GM21367 (cell line): ENCODE measurements around the gene SETD6.
"Not testable (repeated sequence)": the region's sequence is repeated elsewhere in the genome, so short reads cannot be mapped to it uniquely, and the experiment has no call there.

Experiments
- ATAC-seq: cut with Tn5 transposase; IDR thresholded peaks from one replicate; pipeline ENCODE4 v1.9.1; 2021; ENCODE audit not compliant: unreplicated experiment

Gene SETD6

DNA sequence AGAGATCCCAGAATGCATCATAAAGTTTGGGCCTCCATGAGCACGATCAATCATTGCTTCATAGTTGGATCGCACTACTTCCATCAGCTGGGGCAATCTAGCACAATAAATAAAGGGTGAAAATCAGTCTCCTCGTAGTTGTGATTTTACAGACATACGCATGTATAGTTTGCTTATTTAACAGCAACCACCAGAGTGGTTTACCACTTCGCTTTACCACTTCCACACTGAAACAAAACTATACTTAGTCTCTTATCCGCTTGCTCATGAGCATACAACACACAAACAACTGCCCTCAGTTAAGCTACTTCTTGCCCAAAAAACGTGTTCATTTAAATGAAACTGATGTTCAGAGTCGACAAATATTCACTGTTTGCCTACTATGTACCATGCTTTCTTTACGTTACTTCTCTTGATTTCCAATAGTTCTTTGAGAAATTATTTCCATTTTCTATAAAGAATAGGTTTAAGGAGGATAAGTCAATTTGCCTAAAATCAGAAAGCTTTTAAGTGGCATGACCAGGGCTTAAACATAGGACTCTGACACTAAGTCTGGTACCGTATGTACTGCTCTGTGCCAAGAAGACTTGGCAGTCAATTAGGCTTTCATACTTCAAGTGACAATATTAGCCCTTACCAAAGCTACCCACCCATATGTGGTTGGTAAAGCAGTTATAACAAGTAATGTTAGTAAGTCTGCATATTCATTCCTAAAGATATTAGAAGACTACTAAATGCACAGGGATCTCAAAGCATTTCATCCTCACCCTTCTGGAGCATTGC is 22.0 kb downstream of the SETD6 start:
- ATAC-seq: no peak

DNA sequence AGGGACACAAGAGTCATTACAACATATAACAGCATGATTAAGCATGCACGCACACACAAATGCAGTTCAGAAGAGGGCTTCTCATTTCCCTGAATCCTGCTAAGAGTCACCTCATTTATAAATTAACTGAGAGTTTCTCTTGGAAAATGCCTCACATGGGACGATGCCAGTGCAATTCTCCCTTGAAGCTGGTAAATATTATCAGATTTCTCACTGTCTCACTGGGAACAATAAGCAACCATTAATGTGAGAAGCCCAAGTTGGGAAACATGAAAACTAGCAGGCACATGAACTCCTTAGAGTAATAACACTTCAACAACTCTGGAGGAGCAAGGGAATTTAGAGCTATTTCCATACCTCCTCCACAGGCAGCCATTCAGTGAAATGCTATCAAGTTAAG is 26.4 kb downstream of the SETD6 start:
- ATAC-seq: no peak

DNA sequence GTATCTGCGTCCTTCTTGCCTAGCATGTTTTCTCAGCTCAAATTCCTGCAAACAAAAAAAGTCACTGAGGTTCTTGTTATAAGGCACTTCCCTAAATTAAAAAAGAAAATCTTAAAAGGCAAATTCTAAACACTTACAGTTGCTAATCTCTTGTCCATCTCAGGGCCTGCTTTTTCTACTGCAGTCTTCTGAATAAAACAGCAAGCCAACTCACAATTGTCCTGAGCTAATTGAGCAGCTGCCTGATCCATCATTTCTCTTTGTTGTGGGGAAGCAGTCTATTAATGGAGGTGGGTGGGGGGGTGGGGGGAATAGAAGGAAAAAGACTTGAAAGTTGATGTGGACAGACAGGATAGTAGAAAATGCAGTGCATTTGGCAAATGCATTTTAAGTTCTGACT is 27.0 kb downstream of the SETD6 start:
- ATAC-seq: no peak

DNA sequence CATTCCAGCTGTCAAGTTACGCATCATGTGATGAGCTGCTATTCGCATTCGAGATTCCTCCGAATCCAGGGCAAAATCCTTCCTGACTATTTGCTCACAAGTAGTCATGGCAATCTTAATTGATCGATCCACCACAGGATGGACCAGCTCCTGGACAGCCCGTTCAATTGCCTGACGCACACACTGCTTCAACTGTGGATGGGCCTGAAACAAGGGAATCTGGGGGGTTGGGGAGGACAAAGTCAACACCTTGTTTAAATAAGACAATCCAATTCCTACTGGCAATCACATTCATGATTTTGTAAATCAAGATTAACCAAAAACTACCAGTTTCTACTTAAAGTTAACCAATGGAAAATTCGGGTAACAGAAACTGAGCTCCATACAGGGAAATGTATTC is 28.4 kb downstream of the SETD6 start:
- no peak for ATAC-seq

DNA sequence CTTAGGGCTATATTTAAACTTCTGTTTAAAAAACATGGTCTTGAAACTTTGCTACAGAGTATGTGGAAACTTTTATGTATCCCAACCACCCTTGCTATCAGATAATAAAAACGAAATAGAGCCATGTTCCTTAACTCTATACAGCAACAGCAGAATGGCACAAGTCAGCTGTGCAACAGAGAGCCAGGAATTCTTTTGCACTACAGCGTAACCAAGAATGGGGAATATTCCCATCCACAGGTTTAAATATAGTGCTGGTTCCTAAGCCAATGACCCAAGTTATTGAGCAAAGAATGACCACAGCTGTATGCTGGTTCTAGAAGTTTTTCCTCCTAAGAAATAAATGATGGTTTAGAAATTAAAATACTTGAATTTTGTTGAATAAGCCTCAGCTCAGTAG is 33.1 kb downstream of the SETD6 start:
- ATAC-seq: no peak

DNA sequence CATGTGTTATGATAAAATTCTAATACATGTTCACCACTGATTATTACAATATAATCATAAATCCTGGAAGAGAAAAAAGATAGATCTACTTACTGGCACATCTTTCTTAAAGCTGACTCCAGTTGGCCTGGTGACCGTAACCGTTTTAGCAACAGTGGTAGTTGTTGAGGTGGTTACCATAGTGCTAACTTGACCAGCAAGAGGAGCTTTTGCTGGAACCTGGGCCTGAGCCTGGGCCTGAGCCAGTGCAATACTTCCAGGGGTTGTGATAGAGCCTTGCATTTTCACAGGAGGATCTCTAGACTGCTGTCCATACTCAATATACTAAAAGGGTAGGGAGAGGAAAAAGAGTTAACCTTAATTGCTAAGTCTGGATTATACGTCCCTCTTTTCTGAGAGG is 36.2 kb downstream of the SETD6 start:
- no peak for ATAC-seq

DNA sequence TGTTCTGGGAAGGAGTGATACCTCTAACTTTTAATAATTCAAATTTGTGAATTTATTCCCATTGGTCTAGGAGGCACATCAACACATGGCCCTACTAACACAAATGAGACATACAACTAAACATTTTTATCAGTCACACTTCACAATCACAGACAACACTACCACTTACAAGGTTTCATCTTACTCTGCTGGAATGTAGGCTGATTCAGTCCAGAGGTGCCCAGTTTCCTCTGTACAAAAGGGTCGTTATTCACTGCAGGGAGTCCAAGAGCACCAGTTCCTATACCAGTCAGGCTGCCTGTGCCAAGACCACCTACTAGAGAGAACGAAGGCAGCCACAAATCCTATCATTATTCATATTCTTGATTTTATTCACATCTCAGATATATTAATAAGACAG is 41.4 kb downstream of the SETD6 start:
- no peak for ATAC-seq

DNA sequence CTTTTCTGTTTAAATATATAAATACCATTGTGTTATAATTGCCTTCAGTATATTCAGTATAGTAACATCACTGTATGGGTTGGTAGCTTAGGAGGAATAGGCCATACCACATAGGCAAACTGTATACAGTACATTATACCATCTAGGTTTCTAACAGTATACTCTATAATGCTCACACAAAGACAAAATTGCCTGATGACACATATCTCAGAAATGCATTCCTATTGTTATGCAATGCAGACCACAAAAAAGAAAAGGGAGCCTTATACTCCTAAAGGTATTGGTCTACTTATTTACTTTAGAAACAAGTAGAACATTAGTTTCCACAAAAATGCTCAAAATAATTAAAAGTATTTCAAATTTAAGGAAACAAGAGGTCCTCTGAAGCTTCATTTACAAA is 47.9 kb downstream of the SETD6 start:
- ATAC-seq: no peak

DNA sequence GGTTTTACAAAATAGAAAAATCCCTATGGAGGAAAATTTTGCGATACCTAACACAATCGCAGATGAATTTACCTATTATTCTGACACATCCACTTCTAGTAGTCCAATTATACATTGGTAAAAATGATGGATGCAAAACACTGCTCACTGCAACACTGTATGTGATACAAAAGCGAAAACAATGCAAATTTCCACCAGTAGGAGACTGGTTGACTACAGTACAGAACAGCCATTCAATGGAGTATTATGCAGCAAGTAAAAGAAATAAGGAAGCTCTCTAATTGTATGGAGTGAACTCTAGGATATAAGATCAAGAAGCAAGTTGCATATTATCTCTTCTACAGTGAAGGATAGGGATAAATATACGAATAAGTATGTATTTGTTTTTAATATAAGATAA is 48.5 kb downstream of the SETD6 start:
- no peak for ATAC-seq

DNA sequence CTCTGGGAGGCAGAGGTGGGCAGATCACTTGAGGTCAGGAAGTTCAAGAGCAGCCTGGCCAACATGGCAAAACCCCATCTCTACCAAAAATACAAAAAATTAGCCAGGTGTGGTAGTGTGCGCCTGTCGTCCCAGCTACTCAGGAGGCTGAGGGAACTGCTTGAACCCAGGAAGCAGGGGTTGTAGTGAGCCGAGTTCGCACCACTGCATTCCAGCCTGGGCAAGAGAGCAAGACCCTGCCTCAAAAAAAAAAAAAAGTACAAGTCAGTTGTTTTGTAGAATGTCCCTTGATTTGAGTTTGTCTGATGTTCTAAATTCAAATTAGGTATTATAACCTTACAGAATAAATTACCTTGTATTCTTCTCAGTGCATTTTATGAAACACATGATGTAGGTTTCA is 50.4 kb downstream of the SETD6 start:
- ATAC-seq: not testable (repeated sequence)
